Esophagus squamous epithelium (tissue), 5 donors: Measurements from ENCODE around the gene TM2D3. TPM values are rescaled to one million over a fixed set of nuclear protein-coding genes. Genes with fewer than 3 reads are reported as not detected.

Source experiments
- DNase-seq: peaks from one replicate; lab custom pipeline; 2025; lab: John Stamatoyannopoulos, UW
- H3K27ac ChIP-seq, 4 donors: fragments of 200-600 bp; sonication (generic); one replicate each; pipeline ENCODE4 v1.5.1; 2016 to 2019; ENCODE audit warnings: mild to moderate bottlenecking in 1 of 4
- H3K27me3 ChIP-seq, 4 donors: fragments of 200-600 bp; sonication (generic); 1 replicate in 3 of 4; 2 replicates in 1 of 4; pipeline versions ENCODE4 v1.5.1 to v1.6.0; 2017 to 2021; ENCODE audit warnings: antibody characterized with exemption in 1 of 4
- H3K36me3 ChIP-seq, 3 donors: fragments of 200-600 bp; sonication (generic); one replicate each; pipeline ENCODE4 v1.5.1; 2016 to 2019
- H3K4me1 ChIP-seq, 3 donors: fragments of 200-600 bp; sonication (generic); one replicate each; pipeline ENCODE4 v1.5.1; 2017 to 2019
- H3K4me3 ChIP-seq, 4 donors: fragments of 200-600 bp; sonication (generic); 1 replicate in 3 of 4; 2 replicates in 1 of 4; pipeline ENCODE4 v1.5.1; 2016 to 2019; ENCODE audit warnings: mild to moderate bottlenecking in 2 of 4, moderate library complexity in 1 of 4
- H3K9me3 ChIP-seq, 3 donors: fragments of 200-600 bp; sonication (generic); one replicate each; pipeline ENCODE4 v1.5.1; 2016 to 2019
- CTCF ChIP-seq, 6 experiments: fragments of 450-650 bp in 4 of 6; fragments of 200-600 bp in 2 of 6; sonication (generic) in 2 of 6; IDR thresholded peaks; one replicate each; pipeline ENCODE4 v1.5.1; 2016 to 2019; ENCODE audit warnings: antibody characterized with exemption in 6 of 6, mild to moderate bottlenecking in 4 of 6, moderate library complexity in 4 of 6
- POLR2A ChIP-seq, 4 donors: fragments of 450-650 bp; IDR thresholded peaks; one replicate each; pipeline ENCODE4 v1.6.1; 2017; ENCODE audit warnings: antibody characterized with exemption in 4 of 4, mild to moderate bottlenecking in 4 of 4, moderate library complexity in 3 of 4
- WGBS, 2 donors: methylation state at CpG; one replicate each; pipeline ENCODE4 v1.1.5; 2018; 5-methylcytosine and 5-hydroxymethylcytosine counted together
- intact Hi-C: fragments of 100-400 bp; cut with DNase I; formaldehyde crosslinking; loops from one replicate; pipeline ENCODE4 v1.15.0; 2022
- total RNA-seq, 4 donors: library from RNA; depleted of rRNA; stranded (reverse); fragments of >200 nt; gene quantifications; one replicate each; pipeline ENCODE4 v1.1.0, GENCODE V29; 2016
- donor health status: DM: yes; HTN: yes; CAD: no.

TM2D3 gene, protein sequence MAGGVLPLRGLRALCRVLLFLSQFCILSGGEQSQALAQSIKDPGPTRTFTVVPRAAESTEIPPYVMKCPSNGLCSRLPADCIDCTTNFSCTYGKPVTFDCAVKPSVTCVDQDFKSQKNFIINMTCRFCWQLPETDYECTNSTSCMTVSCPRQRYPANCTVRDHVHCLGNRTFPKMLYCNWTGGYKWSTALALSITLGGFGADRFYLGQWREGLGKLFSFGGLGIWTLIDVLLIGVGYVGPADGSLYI
- total RNA-seq: 10 to 100 TPM; 11.0 to 32.2 (median 19.9) TPM

GRCh38 chr15:101652098-101652785, at the start of gene TM2D3:
Gene TM2D3 (minus strand): TSS chr15:101652381. CDS start chr15:101652361, 20 bp downstream.
- 0% methylated on average over 17 of the region's 75 CpGs; no CpG with 5 or more reads in 1 of the 2 donors for WGBS, 2 donors
- peak; percentile 80 to 96 (median 92) for TF ChIP-seq CTCF (IDR thresholded peaks at IDR 0.05)
- TF ChIP-seq POLR2A (IDR thresholded peaks at IDR 0.05): peak in 3 of 4 donors; percentile 93 to 98 (median 94)
- no peaks in the 10 kb centered on the region for H3K9me3 ChIP-seq
- H3K27ac ChIP-seq: peak within 1 kb of the TSS; percentile 95 to 99 (median 98)
- peaks cover 0 to 46% (median 0%) of the 10 kb centered on the region in 3 donors for H3K36me3 ChIP-seq
- no peaks in the 10 kb centered on the region for H3K27me3 ChIP-seq
- intact Hi-C loops: no loop called here
- DNase-seq: peak; percentile 56
- H3K4me1 ChIP-seq: peaks cover 10 to 52% (median 18%) of the 10 kb centered on the region in 3 donors
- H3K4me3 ChIP-seq: peak within 1 kb of the TSS; percentile 65 to 98 (median 86)

GRCh38 chr15:101698314-101698713, 46.1 kb upstream of the TM2D3 start:
- H3K27ac ChIP-seq: no peak overlapping the region
- no peak for DNase-seq
- H3K4me3 ChIP-seq: no peak overlapping the region
- WGBS, 2 donors: 53 to 69% methylated on average over 2 of the region's 2 CpGs
- no peaks in the 10 kb centered on the region for H3K27me3 ChIP-seq
- H3K4me1 ChIP-seq: peaks cover 0 to 3% (median 0%) of the 10 kb centered on the region in 3 donors
- H3K9me3 ChIP-seq: no peaks in the 10 kb centered on the region
- TF ChIP-seq POLR2A (IDR thresholded peaks at IDR 0.05) (no peak), CTCF (IDR thresholded peaks at IDR 0.05) (no peak)
- intact Hi-C loops: no loop called here
- peaks cover 0 to 98% (median 25%) of the 10 kb centered on the region in 3 donors for H3K36me3 ChIP-seq

DNA sequence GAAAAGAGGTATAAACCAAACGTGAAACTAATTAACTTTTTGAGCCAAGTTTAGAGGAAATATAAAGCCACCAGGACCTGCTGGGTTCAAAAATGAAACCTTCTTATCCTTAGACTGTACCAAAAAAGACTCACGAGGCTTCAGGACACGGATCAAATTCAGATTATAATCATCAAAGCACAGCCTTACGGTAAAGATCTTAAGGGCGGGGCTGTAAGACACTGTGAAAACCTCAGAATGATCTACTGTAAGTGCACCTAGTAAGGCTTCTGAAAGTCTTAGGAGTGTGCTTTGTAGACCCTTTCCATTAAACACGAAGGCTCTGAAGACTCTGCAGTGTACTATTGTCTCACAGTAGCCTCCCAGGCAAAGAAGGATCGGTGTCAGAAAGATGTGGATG, 45.3 kb upstream of the TM2D3 start:
- Histone ChIP-seq H3K27me3 (no peaks in the 10 kb centered on the region), H3K27ac (no peak overlapping the region), H3K4me3 (no peak overlapping the region), H3K36me3 (peaks cover 0 to 98% (median 25%) of the 10 kb centered on the region in 3 donors), H3K4me1 (peaks cover 0 to 11% (median 4%) of the 10 kb centered on the region in 3 donors), H3K9me3 (no peaks in the 10 kb centered on the region)
- TF ChIP-seq CTCF (IDR thresholded peaks at IDR 0.05) (no peak), POLR2A (IDR thresholded peaks at IDR 0.05) (no peak)
- WGBS, 2 donors: 91 to 92% methylated on average over 7 of the region's 7 CpGs
- intact Hi-C loops: no loop called here
- no peak for DNase-seq

DNA sequence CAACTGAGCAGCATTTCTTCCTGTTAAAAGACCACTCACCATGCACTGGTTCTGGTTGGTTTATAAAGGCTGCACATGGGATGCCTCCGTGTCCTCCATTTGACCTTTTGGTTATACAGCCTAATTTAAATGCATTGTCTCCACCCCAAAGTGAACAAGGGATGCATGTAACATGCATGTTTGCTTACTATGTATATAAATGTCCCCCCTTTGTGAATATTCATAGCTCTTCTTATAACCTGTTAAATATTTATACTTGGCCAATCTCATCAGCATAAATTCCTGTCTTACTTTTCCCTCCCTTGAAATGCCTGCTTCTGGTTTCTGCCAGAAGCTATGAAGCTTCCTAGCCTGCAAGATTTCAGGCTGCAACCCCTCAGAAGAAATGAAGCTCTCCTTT, 44.6 kb upstream of the TM2D3 start:
- intact Hi-C loops: no loop called here
- Histone ChIP-seq H3K4me3 (no peak overlapping the region), H3K27ac (no peak overlapping the region), H3K27me3 (no peaks in the 10 kb centered on the region), H3K4me1 (peaks cover 0 to 11% (median 4%) of the 10 kb centered on the region in 3 donors), H3K9me3 (no peaks in the 10 kb centered on the region), H3K36me3 (peaks cover 0 to 96% (median 25%) of the 10 kb centered on the region in 3 donors)
- no peak for DNase-seq
- WGBS, 2 donors: 93 to 100% methylated on average over 1 of the region's 1 CpG
- TF ChIP-seq POLR2A (IDR thresholded peaks at IDR 0.05) (no peak), CTCF (IDR thresholded peaks at IDR 0.05) (no peak)

GRCh38 chr15:101694261-101694660, 42.1 kb upstream of the TM2D3 start:
- Histone ChIP-seq H3K9me3 (no peaks in the 10 kb centered on the region), H3K4me3 (no peak overlapping the region), H3K4me1 (peaks cover 0 to 11% (median 4%) of the 10 kb centered on the region in 3 donors), H3K36me3 (peaks cover 0 to 89% (median 13%) of the 10 kb centered on the region in 3 donors), H3K27ac (no peak overlapping the region), H3K27me3 (no peaks in the 10 kb centered on the region)
- DNase-seq: no peak
- TF ChIP-seq POLR2A (IDR thresholded peaks at IDR 0.05) (no peak), CTCF (IDR thresholded peaks at IDR 0.05) (no peak)
- intact Hi-C loops: no loop called here
- WGBS, 2 donors: 89% methylated on average over 2 of the region's 2 CpGs; no CpG with 5 or more reads in 1 of the 2 donors
